ENCODE measurements around the gene C9. TPM values are rescaled to one million over a fixed set of nuclear protein-coding genes. Genes with fewer than 3 reads are reported as not detected.

Gene C9
- total and polyA plus RNA-seq, 11 donors: 0.04 to 0.29 TPM; not detected in 9

- no peak for DNase-seq
- intact Hi-C loops (cut with DNase I): no loop called here
- no peak for TF ChIP-seq POLR2A (IDR thresholded peaks at IDR 0.05)
- TF ChIP-seq CTCF (IDR thresholded peaks at IDR 0.05): no peak
- WGBS, 4 donors: 92 to 97% (median 94%) methylated on average over 3 of the region's 3 CpGs
- H3K27ac ChIP-seq: peak overlapping the region in 1 of 12 donors; percentile 74
- no peaks in the 10 kb centered on the region for H3K9me3 ChIP-seq
- peaks cover 0 to 2% (median 0%) of the 10 kb centered on the region in 9 donors for H3K27me3 ChIP-seq
- no peak for ATAC-seq
- H3K4me3 ChIP-seq: no peak overlapping the region
- H3K4me1 ChIP-seq: peaks cover 0 to 53% (median 0%) of the 10 kb centered on the region in 12 donors
- H3K36me3 ChIP-seq: no peaks in the 10 kb centered on the region
Measured at GRCh38 chr5:39257554-39257953, 106.7 kb downstream of the C9 start.

GRCh38 chr5:39256477-39257235 lies 107.6 kb downstream of the C9 start:
- peak in 3 of 4 donors; percentile 42 to 54 (median 47) for ATAC-seq
- WGBS, 4 donors: 67 to 79% (median 76%) methylated on average over 4 of the region's 4 CpGs
- no peak for TF ChIP-seq CTCF (IDR thresholded peaks at IDR 0.05)
- no peak for TF ChIP-seq POLR2A (IDR thresholded peaks at IDR 0.05)
- intact Hi-C loops (cut with DNase I): no loop called here
- Histone ChIP-seq H3K4me3 (no peak overlapping the region), H3K4me1 (peaks cover 0 to 52% (median 0%) of the 10 kb centered on the region in 12 donors), H3K27me3 (peaks cover 0 to 2% (median 0%) of the 10 kb centered on the region in 9 donors), H3K9me3 (no peaks in the 10 kb centered on the region), H3K27ac (peak overlapping the region in 1 of 12 donors; percentile 74), H3K36me3 (no peaks in the 10 kb centered on the region)
- DNase-seq: no peak

- H3K27me3 ChIP-seq: peaks cover 0 to 2% (median 0%) of the 10 kb centered on the region in 9 donors
- ATAC-seq (no peak), DNase-seq (no peak)
- intact Hi-C loops (cut with DNase I): no loop called here
- WGBS, 4 donors: 80 to 94% (median 85%) methylated on average over 2 of the region's 2 CpGs
- TF ChIP-seq CTCF (IDR thresholded peaks at IDR 0.05) (no peak), POLR2A (IDR thresholded peaks at IDR 0.05) (no peak)
- H3K27ac ChIP-seq: peak overlapping the region in 1 of 12 donors; percentile 74
- H3K36me3 ChIP-seq: peaks cover 0 to 3% (median 0%) of the 10 kb centered on the region in 9 donors
- H3K9me3 ChIP-seq: peaks cover 0 to 4% (median 0%) of the 10 kb centered on the region in 12 donors
- no peak overlapping the region for H3K4me3 ChIP-seq
- peaks cover 0 to 52% (median 0%) of the 10 kb centered on the region in 12 donors for H3K4me1 ChIP-seq
Measured at GRCh38 chr5:39255406-39255805, 108.9 kb downstream of the C9 start.

- H3K9me3 ChIP-seq: peaks cover 0 to 9% (median 0%) of the 10 kb centered on the region in 12 donors
- ATAC-seq (no peak), DNase-seq (no peak)
- H3K27ac ChIP-seq: no peak overlapping the region
- peaks cover 0 to 2% (median 0%) of the 10 kb centered on the region in 9 donors for H3K27me3 ChIP-seq
- H3K4me1 ChIP-seq: peaks cover 0 to 52% (median 0%) of the 10 kb centered on the region in 12 donors
- intact Hi-C loops (cut with DNase I): no loop called here
- peaks cover 0 to 10% (median 0%) of the 10 kb centered on the region in 9 donors for H3K36me3 ChIP-seq
- TF ChIP-seq CTCF (IDR thresholded peaks at IDR 0.05): no peak
- no peak for TF ChIP-seq POLR2A (IDR thresholded peaks at IDR 0.05)
- no peak overlapping the region for H3K4me3 ChIP-seq
Measured at GRCh38 chr5:39254671-39255070, 109.6 kb downstream of the C9 start.

Data from heart left ventricle (tissue), 16 donors.